ENCODE results near the gene ARMC3. TPM values are rescaled to one million over a fixed set of nuclear protein-coding genes. Genes with fewer than 3 reads are reported as not detected.

The ARMC3 gene
- total RNA-seq, 1 donor from 2014 or later = not detected

- intact Hi-C loops (cut with DNase I) = no loop called here
- no peak for ATAC-seq
- DNase-seq (ENCODE audit: missing footprints) = no peak
Measured at GRCh38 chr10:23024002-23024401, 96.1 kb downstream of the ARMC3 start.

- intact Hi-C loops (cut with DNase I) = no loop called here
- DNase-seq (ENCODE audit: missing footprints) (no peak), ATAC-seq (peak; percentile 87)
Measured at GRCh38 chr10:23031318-23031717, 103.5 kb downstream of the ARMC3 start.

GRCh38 chr10:23034790-23035189, 106.9 kb downstream of the ARMC3 start:
- intact Hi-C loops (cut with DNase I) = no loop called here
- DNase-seq (ENCODE audit: missing footprints) (no peak), ATAC-seq (no peak)

- intact Hi-C loops (cut with DNase I) = no loop called here
- DNase-seq (ENCODE audit: missing footprints) = no peak
- ATAC-seq = no peak
Measured at GRCh38 chr10:23035569-23035968, 107.7 kb downstream of the ARMC3 start.

GRCh38 chr10:23037152-23037551, 109.3 kb downstream of the ARMC3 start:
- DNase-seq (ENCODE audit: missing footprints) = no peak
- intact Hi-C loops (cut with DNase I) = no loop called here
- no peak for ATAC-seq

GRCh38 chr10:23037561-23037960, 109.7 kb downstream of the ARMC3 start:
- ATAC-seq = no peak
- intact Hi-C loops (cut with DNase I) = no loop called here
- DNase-seq (ENCODE audit: missing footprints) = no peak

GRCh38 chr10:23038172-23038571, 110.3 kb downstream of the ARMC3 start:
- intact Hi-C loops (cut with DNase I) = no loop called here
- DNase-seq (ENCODE audit: missing footprints) = no peak

GRCh38 chr10:23040002-23040401, 112.1 kb downstream of the ARMC3 start:
- DNase-seq (ENCODE audit: missing footprints) = no peak
- ATAC-seq = no peak
- intact Hi-C loops (cut with DNase I) = no loop called here

More at GRCh38 chr10:23038172-23038571, 110.3 kb downstream of the ARMC3 start:
- no peak for ATAC-seq

- no peak for DNase-seq (ENCODE audit: missing footprints)
Measured at GRCh38 chr10:23046027-23046426, 118.2 kb downstream of the ARMC3 start.

GRCh38 chr10:23047201-23048050, 119.6 kb downstream of the ARMC3 start:
- intact Hi-C loops (cut with DNase I) = no loop called here
- peak; percentile 67 for ATAC-seq

More at GRCh38 chr10:23046027-23046426, 118.2 kb downstream of the ARMC3 start:
- no peak for ATAC-seq
- intact Hi-C loops (cut with DNase I) = no loop called here

GRCh38 chr10:23048191-23048590, 120.3 kb downstream of the ARMC3 start:
- DNase-seq (ENCODE audit: missing footprints) (no peak), ATAC-seq (no peak)
- intact Hi-C loops (cut with DNase I) = no loop called here

More at GRCh38 chr10:23047201-23048050, 119.6 kb downstream of the ARMC3 start:
- DNase-seq (ENCODE audit: missing footprints) = no peak

- ATAC-seq (no peak), DNase-seq (ENCODE audit: missing footprints) (no peak)
- intact Hi-C loops (cut with DNase I) = no loop called here
Measured at GRCh38 chr10:23051278-23051677, 123.4 kb downstream of the ARMC3 start.

- intact Hi-C loops (cut with DNase I) = no loop called here
- ATAC-seq = peak; percentile 34
- no peak for DNase-seq (ENCODE audit: missing footprints)
Measured at GRCh38 chr10:23051855-23052331, 124.0 kb downstream of the ARMC3 start.

GRCh38 chr10:23053036-23053435, 125.2 kb downstream of the ARMC3 start:
- ATAC-seq (no peak), DNase-seq (ENCODE audit: missing footprints) (no peak)

GRCh38 chr10:23055424-23056185, 127.8 kb downstream of the ARMC3 start:
- intact Hi-C loops (cut with DNase I) = no loop called here
- ATAC-seq (no peak), DNase-seq (ENCODE audit: missing footprints) (no peak)

More at GRCh38 chr10:23053036-23053435, 125.2 kb downstream of the ARMC3 start:
- intact Hi-C loops (cut with DNase I) = no loop called here

- intact Hi-C loops (cut with DNase I) = no loop called here
- DNase-seq (ENCODE audit: missing footprints) (no peak), ATAC-seq (no peak)
Measured at GRCh38 chr10:23056186-23056579, 128.3 kb downstream of the ARMC3 start.

- DNase-seq (ENCODE audit: missing footprints) (no peak), ATAC-seq (no peak)
- intact Hi-C loops (cut with DNase I) = no loop called here
Measured at GRCh38 chr10:23058366-23058765, 130.5 kb downstream of the ARMC3 start.

GRCh38 chr10:23060918-23061317, 133.1 kb downstream of the ARMC3 start:
- DNase-seq (ENCODE audit: missing footprints) = no peak
- no peak for ATAC-seq
- intact Hi-C loops (cut with DNase I) = loop anchor here (10.0 kb wide), 1 partner anchor 1056 kb away; the partner anchor contains the start of gene DNAJC1
